ENCODE results near the gene GSG1.

The GSG1 gene

GRCh38 chr12:13120413-13120812 is 16.9 kb upstream of the GSG1 start:
- no peaks in the 10 kb centered on the region; the same call in none of the 2 replicates for H3K27me3 ChIP-seq (replicated peaks; ENCODE audit: control insufficient read depth, insufficient read depth, low read length)
- H3K4me3 ChIP-seq (replicated peaks; ENCODE audit: low read depth, low read length): no peak overlapping the region
- H3K36me3 ChIP-seq (ENCODE audit: control insufficient read depth, insufficient read depth, low read length): no peaks in the 10 kb centered on the region
- TF ChIP-seq CTCF (IDR thresholded peaks at IDR 0.05; ENCODE audit: insufficient read depth, low read length, poor library complexity, severe bottlenecking): no peak
- DNase-seq (ENCODE audit: extremely low read depth, insufficient read length): no peak

- TF ChIP-seq CTCF (IDR thresholded peaks at IDR 0.05; ENCODE audit: insufficient read depth, low read length, poor library complexity, severe bottlenecking): no peak
- DNase-seq (ENCODE audit: extremely low read depth, insufficient read length): no peak
- peaks cover 1% of the 10 kb centered on the region for H3K27me3 ChIP-seq (replicated peaks; ENCODE audit: control insufficient read depth, insufficient read depth, low read length)
Observed at GRCh38 chr12:13119826-13120225, 16.4 kb upstream of the GSG1 start.

GRCh38 chr12:13117029-13117428 is 13.6 kb upstream of the GSG1 start:
- no peaks in the 10 kb centered on the region for H3K36me3 ChIP-seq (ENCODE audit: control insufficient read depth, insufficient read depth, low read length)
- H3K4me3 ChIP-seq (replicated peaks; ENCODE audit: low read depth, low read length): no peak overlapping the region
- no peak for DNase-seq (ENCODE audit: extremely low read depth, insufficient read length)
- no peak for TF ChIP-seq CTCF (IDR thresholded peaks at IDR 0.05; ENCODE audit: insufficient read depth, low read length, poor library complexity, severe bottlenecking)
- H3K27me3 ChIP-seq (replicated peaks; ENCODE audit: control insufficient read depth, insufficient read depth, low read length): peaks cover 1% of the 10 kb centered on the region

More at GRCh38 chr12:13119826-13120225, 16.4 kb upstream of the GSG1 start:
- Histone ChIP-seq H3K4me3 (replicated peaks; ENCODE audit: low read depth, low read length) (no peak overlapping the region), H3K36me3 (ENCODE audit: control insufficient read depth, insufficient read depth, low read length) (no peaks in the 10 kb centered on the region)

- DNase-seq (ENCODE audit: extremely low read depth, insufficient read length): no peak
- Histone ChIP-seq H3K27me3 (replicated peaks; ENCODE audit: control insufficient read depth, insufficient read depth, low read length) (peaks cover 1% of the 10 kb centered on the region), H3K36me3 (ENCODE audit: control insufficient read depth, insufficient read depth, low read length) (no peaks in the 10 kb centered on the region), H3K4me3 (replicated peaks; ENCODE audit: low read depth, low read length) (no peak overlapping the region)
- TF ChIP-seq CTCF (IDR thresholded peaks at IDR 0.05; ENCODE audit: insufficient read depth, low read length, poor library complexity, severe bottlenecking): no peak
Observed at GRCh38 chr12:13116259-13116658, 12.8 kb upstream of the GSG1 start.

GRCh38 chr12:13114251-13115052 is 11.0 kb upstream of the GSG1 start:
- no peak overlapping the region for H3K4me3 ChIP-seq (replicated peaks; ENCODE audit: low read depth, low read length)
- DNase-seq (ENCODE audit: extremely low read depth, insufficient read length): no peak
- H3K36me3 ChIP-seq (ENCODE audit: control insufficient read depth, insufficient read depth, low read length): no peaks in the 10 kb centered on the region
- TF ChIP-seq CTCF (IDR thresholded peaks at IDR 0.05; ENCODE audit: insufficient read depth, low read length, poor library complexity, severe bottlenecking): no peak
- peaks cover 1% of the 10 kb centered on the region for H3K27me3 ChIP-seq (replicated peaks; ENCODE audit: control insufficient read depth, insufficient read depth, low read length)

All from GM06990 (cell line).